DND-41 (cell line): ENCODE data around the gene TMEM131L.

Experiments used
- ATAC-seq: fragments of 200-7000 bp; cut with Tn5 transposase; 3 replicates; pipeline ENCODE4 v1.9.1; 2021; ENCODE audit warnings: low read depth; ENCODE audit not compliant: insufficient read depth
- DNase-seq: peaks from one replicate; pipeline ENCODE4 v3.0.0-alpha.2; 2020
- H2AFZ ChIP-seq: 2 replicates; pipeline ENCODE4 v1.6.0; 2012; ENCODE audit warnings: low read depth, low read length
- H3K27ac ChIP-seq: 2 replicates; pipeline ENCODE4 v1.5.1; 2012; ENCODE audit warnings: low read length, inconsistent platforms
- H3K27me3 ChIP-seq: fragments of 200-600 bp; sonication (generic); 2 replicates; pipeline ENCODE4 v1.6.0; 2012; ENCODE audit warnings: low read length, mild to moderate bottlenecking, inconsistent platforms; ENCODE audit not compliant: insufficient read depth, poor library complexity
- H3K36me3 ChIP-seq: 2 replicates; pipeline ENCODE4 v1.5.1; 2012; ENCODE audit warnings: low read length, inconsistent platforms; ENCODE audit not compliant: insufficient read depth
- H3K4me1 ChIP-seq: 2 replicates; pipeline ENCODE4 v1.5.1; 2012; ENCODE audit warnings: mild to moderate bottlenecking, low read length; ENCODE audit not compliant: insufficient read depth
- H3K4me2 ChIP-seq: 2 replicates; pipeline ENCODE4 v1.6.0; 2012; ENCODE audit warnings: mild to moderate bottlenecking, moderate library complexity, low read length, inconsistent platforms; ENCODE audit not compliant: insufficient read depth
- H3K4me3 ChIP-seq, 2 experiments: fragments of 200-600 bp in 1 of 2; shearing (Covaris generic) in 1 of 2; 2 replicates each; pipeline ENCODE4 v1.5.1; 2012 to 2016; ENCODE audit warnings: inconsistent platforms in 2 of 2, low read length in 2 of 2, mild to moderate bottlenecking in 2 of 2, low read depth in 1 of 2, moderate library complexity in 1 of 2
- H3K79me2 ChIP-seq: 2 replicates; pipeline ENCODE4 v1.6.0; 2012; ENCODE audit warnings: low read length, inconsistent platforms; ENCODE audit not compliant: insufficient read depth
- H3K9ac ChIP-seq: 2 replicates; pipeline ENCODE4 v1.6.0; 2012; ENCODE audit warnings: low read depth, mild to moderate bottlenecking, inconsistent platforms, low read length, moderate library complexity
- H3K9me3 ChIP-seq: 2 replicates; pipeline ENCODE4 v1.5.1; 2012; ENCODE audit warnings: low read length, moderate library complexity, mild to moderate bottlenecking, inconsistent platforms; ENCODE audit not compliant: insufficient read depth, severe bottlenecking
- H4K20me1 ChIP-seq: 2 replicates; pipeline ENCODE4 v1.6.0; 2012; ENCODE audit warnings: low read length; ENCODE audit not compliant: insufficient read depth
- CTCF ChIP-seq: IDR thresholded peaks from 2 replicates; pipeline ENCODE4 v1.5.1; 2012; ENCODE audit warnings: borderline replicate concordance, low read length, moderate library complexity, mild to moderate bottlenecking; ENCODE audit not compliant: poor library complexity, severe bottlenecking; ENCODE audit errors: extremely low read depth
- EZH2 ChIP-seq: IDR thresholded peaks from 3 replicates; pipeline ENCODE4 v1.6.1; 2012; ENCODE audit warnings: borderline replicate concordance, low read depth, mild to moderate bottlenecking, moderate library complexity, low read length, inconsistent platforms; ENCODE audit not compliant: severe bottlenecking

Gene TMEM131L

GRCh38 chr4:153591441-153591840 lies 125.3 kb downstream of the TMEM131L start:
- H3K4me2 ChIP-seq = no peak overlapping the region
- no peak for TF ChIP-seq EZH2
- TF ChIP-seq CTCF = no peak
- H3K9ac ChIP-seq = no peak overlapping the region
- peaks cover 94% of the 10 kb centered on the region for H3K79me2 ChIP-seq
- H3K36me3 ChIP-seq = peaks cover 99% of the 10 kb centered on the region
- no peak for ATAC-seq
- peaks cover 29% of the 10 kb centered on the region for H4K20me1 ChIP-seq
- no peak overlapping the region for H3K27ac ChIP-seq
- H3K9me3 ChIP-seq = no peaks in the 10 kb centered on the region
- H2AFZ ChIP-seq = no peak overlapping the region
- H3K4me3 ChIP-seq = no peak overlapping the region
- H3K27me3 ChIP-seq = no peaks in the 10 kb centered on the region
- no peaks in the 10 kb centered on the region for H3K4me1 ChIP-seq
- no peak for DNase-seq

- Histone ChIP-seq H4K20me1 (peaks cover 30% of the 10 kb centered on the region), H3K4me3 (no peak overlapping the region), H3K36me3 (peaks cover 98% of the 10 kb centered on the region), H3K27ac (no peak overlapping the region), H3K4me1 (no peaks in the 10 kb centered on the region), H3K27me3 (no peaks in the 10 kb centered on the region), H3K9ac (no peak overlapping the region), H3K9me3 (no peaks in the 10 kb centered on the region), H2AFZ (no peak overlapping the region), H3K4me2 (no peak overlapping the region), H3K79me2 (peaks cover 92% of the 10 kb centered on the region)
- ATAC-seq (no peak), DNase-seq (no peak)
- TF ChIP-seq EZH2 (no peak), CTCF (no peak)
Measured at GRCh38 chr4:153592064-153592463, 125.9 kb downstream of the TMEM131L start.

GRCh38 chr4:153593161-153593560 lies 127.0 kb downstream of the TMEM131L start:
- Histone ChIP-seq H3K27me3 (no peaks in the 10 kb centered on the region), H3K4me2 (no peak overlapping the region), H3K79me2 (peaks cover 92% of the 10 kb centered on the region), H3K36me3 (peaks cover 98% of the 10 kb centered on the region), H2AFZ (no peak overlapping the region), H3K4me1 (no peaks in the 10 kb centered on the region), H3K9me3 (no peaks in the 10 kb centered on the region), H3K4me3 (no peak overlapping the region), H3K27ac (no peak overlapping the region), H4K20me1 (peaks cover 32% of the 10 kb centered on the region), H3K9ac (no peak overlapping the region)
- TF ChIP-seq EZH2 (no peak), CTCF (no peak)
- DNase-seq = no peak
- no peak for ATAC-seq

- no peak for TF ChIP-seq CTCF
- no peak for TF ChIP-seq EZH2
- H3K27me3 ChIP-seq = no peaks in the 10 kb centered on the region
- no peak overlapping the region for H3K4me3 ChIP-seq
- no peak overlapping the region for H3K27ac ChIP-seq
- no peaks in the 10 kb centered on the region for H3K9me3 ChIP-seq
- ATAC-seq (no peak), DNase-seq (no peak)
- no peak overlapping the region for H3K9ac ChIP-seq
- no peak overlapping the region for H3K4me2 ChIP-seq
- no peak overlapping the region for H2AFZ ChIP-seq
- H4K20me1 ChIP-seq = peaks cover 30% of the 10 kb centered on the region
- no peaks in the 10 kb centered on the region for H3K4me1 ChIP-seq
- H3K79me2 ChIP-seq = peaks cover 92% of the 10 kb centered on the region
- peaks cover 98% of the 10 kb centered on the region for H3K36me3 ChIP-seq
Measured at GRCh38 chr4:153594210-153594609, 128.1 kb downstream of the TMEM131L start.
